WERI-Rb-1 (cell line): Measurements from ENCODE around the gene ANXA10.

Experiments
- DNase-seq: peaks from one replicate; pipeline ENCODE4 v3.0.0-alpha.2; 2020
- H3K27ac ChIP-seq: fragments of 250-450 bp; sonication (Bioruptor Pico); 2 replicates; pipeline ENCODE4 v1.5.1; 2020; ENCODE audit warnings: mild to moderate bottlenecking, moderate library complexity
- H3K27me3 ChIP-seq: fragments of 250-450 bp; sonication (Bioruptor Pico); 2 replicates; pipeline ENCODE4 v1.5.1; 2021; ENCODE audit warnings: mild to moderate bottlenecking, low read depth, moderate library complexity; ENCODE audit not compliant: insufficient read depth, severe bottlenecking
- H3K36me3 ChIP-seq: fragments of 250-450 bp; sonication (Bioruptor Pico); 2 replicates; pipeline ENCODE4 v1.5.1; 2020; ENCODE audit warnings: mild to moderate bottlenecking, moderate library complexity
- H3K4me3 ChIP-seq: 2 replicates; pipeline ENCODE4 v1.5.1; 2011; ENCODE audit warnings: low read depth, mild to moderate bottlenecking, control low read depth, low read length
- H3K9me3 ChIP-seq: fragments of 250-450 bp; sonication (Bioruptor Pico); 2 replicates; pipeline ENCODE4 v1.5.1; 2021; ENCODE audit warnings: mild to moderate bottlenecking, moderate library complexity; ENCODE audit not compliant: severe bottlenecking
- TF ChIP-seq, protein P1 (sequence below): IDR thresholded peaks from 2 replicates; pipeline ENCODE4 v1.5.1; 2011; ENCODE audit warnings: low read depth, mild to moderate bottlenecking, control low read depth, inconsistent platforms, low read length

The ANXA10 gene

GRCh38 chr4:168063031-168063430 lies 29.3 kb upstream of the ANXA10 start:
- DNase-seq: no peak
- Histone ChIP-seq H3K27me3 (no peaks in the 10 kb centered on the region), H3K27ac (no peak overlapping the region), H3K4me3 (no peak overlapping the region), H3K9me3 (no peaks in the 10 kb centered on the region), H3K36me3 (no peaks in the 10 kb centered on the region)
- TF ChIP-seq, protein P1, sequence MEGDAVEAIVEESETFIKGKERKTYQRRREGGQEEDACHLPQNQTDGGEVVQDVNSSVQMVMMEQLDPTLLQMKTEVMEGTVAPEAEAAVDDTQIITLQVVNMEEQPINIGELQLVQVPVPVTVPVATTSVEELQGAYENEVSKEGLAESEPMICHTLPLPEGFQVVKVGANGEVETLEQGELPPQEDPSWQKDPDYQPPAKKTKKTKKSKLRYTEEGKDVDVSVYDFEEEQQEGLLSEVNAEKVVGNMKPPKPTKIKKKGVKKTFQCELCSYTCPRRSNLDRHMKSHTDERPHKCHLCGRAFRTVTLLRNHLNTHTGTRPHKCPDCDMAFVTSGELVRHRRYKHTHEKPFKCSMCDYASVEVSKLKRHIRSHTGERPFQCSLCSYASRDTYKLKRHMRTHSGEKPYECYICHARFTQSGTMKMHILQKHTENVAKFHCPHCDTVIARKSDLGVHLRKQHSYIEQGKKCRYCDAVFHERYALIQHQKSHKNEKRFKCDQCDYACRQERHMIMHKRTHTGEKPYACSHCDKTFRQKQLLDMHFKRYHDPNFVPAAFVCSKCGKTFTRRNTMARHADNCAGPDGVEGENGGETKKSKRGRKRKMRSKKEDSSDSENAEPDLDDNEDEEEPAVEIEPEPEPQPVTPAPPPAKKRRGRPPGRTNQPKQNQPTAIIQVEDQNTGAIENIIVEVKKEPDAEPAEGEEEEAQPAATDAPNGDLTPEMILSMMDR: no peak

- H3K27ac ChIP-seq: no peak overlapping the region
- no peak for DNase-seq
These were observed 21.4 kb upstream of the ANXA10 start for GRCh38 chr4:168070903-168071302.

GRCh38 chr4:168071304-168071703 lies 21.0 kb upstream of the ANXA10 start:
- Histone ChIP-seq H3K36me3 (no peaks in the 10 kb centered on the region), H3K4me3 (no peak overlapping the region), H3K9me3 (peaks cover 2% of the 10 kb centered on the region), H3K27ac (no peak overlapping the region), H3K27me3 (no peaks in the 10 kb centered on the region)
- TF ChIP-seq, protein P1: no peak
- DNase-seq: no peak

More at GRCh38 chr4:168070903-168071302, 21.4 kb upstream of the ANXA10 start:
- peaks cover 2% of the 10 kb centered on the region for H3K9me3 ChIP-seq
- H3K36me3 ChIP-seq: no peaks in the 10 kb centered on the region
- TF ChIP-seq, protein P1: no peak
- no peaks in the 10 kb centered on the region for H3K27me3 ChIP-seq
- no peak overlapping the region for H3K4me3 ChIP-seq

DNA sequence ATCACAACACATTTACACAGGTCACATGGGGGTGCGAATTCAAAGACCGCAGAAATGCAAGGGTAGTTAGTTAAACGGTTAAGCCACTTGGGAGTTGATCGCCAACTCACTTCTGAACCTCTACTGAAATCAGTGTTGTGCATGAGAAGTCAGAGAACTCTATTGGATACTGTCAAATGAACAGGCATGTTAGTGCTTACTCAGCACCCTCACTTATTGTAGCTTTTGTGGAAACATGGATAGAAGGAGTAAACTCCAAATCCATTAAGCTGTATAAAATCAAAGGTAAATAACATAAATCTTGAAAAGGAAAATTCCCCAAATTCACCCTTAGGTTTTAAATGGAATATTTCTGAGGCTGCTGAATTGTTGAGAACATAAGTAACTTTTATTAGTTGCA lies 17.5 kb upstream of the ANXA10 start:
- Histone ChIP-seq H3K36me3 (no peaks in the 10 kb centered on the region), H3K4me3 (no peak overlapping the region), H3K27ac (no peak overlapping the region), H3K27me3 (no peaks in the 10 kb centered on the region), H3K9me3 (no peaks in the 10 kb centered on the region)
- DNase-seq: no peak
- TF ChIP-seq, protein P1: no peak

DNA sequence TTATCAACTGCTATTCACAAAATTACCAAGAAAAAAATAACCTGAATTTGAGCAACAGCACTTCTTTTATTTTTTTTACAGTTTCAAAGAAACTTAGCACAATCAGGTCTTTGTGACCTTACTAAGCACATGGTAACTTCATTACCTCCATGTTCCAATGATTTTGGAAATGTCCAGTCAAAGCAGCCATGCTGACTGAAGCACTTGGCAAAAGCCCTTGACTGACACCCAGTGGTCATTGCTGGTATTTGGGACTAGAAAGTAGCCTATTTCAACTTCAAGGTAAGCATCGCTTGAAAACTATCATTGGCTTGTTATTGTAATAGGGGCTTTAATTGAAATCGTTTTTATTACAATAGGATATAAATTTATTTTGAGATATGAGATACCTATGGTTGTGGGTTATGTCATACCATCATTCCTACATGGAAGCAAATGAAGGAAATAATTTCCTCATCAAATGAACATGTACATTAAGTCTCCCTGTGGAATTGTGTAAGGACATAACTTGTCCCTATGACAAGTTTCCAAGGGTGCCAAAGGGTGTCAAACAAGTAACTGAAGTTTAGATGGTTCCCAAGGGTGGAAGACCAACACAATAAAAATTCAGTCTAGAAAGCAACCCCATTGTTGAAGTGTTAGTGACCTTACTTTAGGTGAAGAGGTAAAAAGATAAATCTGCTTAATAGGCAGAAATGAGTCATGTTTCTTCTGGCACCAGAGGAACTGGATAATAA lies 15.2 kb upstream of the ANXA10 start:
- no peaks in the 10 kb centered on the region for H3K27me3 ChIP-seq
- no peak overlapping the region for H3K4me3 ChIP-seq
- H3K9me3 ChIP-seq: no peaks in the 10 kb centered on the region
- H3K36me3 ChIP-seq: no peaks in the 10 kb centered on the region
- no peak overlapping the region for H3K27ac ChIP-seq
- TF ChIP-seq, protein P1: peak; percentile 92
- peak; percentile 75 for DNase-seq

- Histone ChIP-seq H3K27ac (no peak overlapping the region), H3K4me3 (no peak overlapping the region), H3K27me3 (no peaks in the 10 kb centered on the region), H3K36me3 (no peaks in the 10 kb centered on the region), H3K9me3 (no peaks in the 10 kb centered on the region)
- no peak for DNase-seq
- TF ChIP-seq, protein P1: no peak
These were observed 14.6 kb upstream of the ANXA10 start for GRCh38 chr4:168077726-168078239.
